HG02885 (cell line): Measurements from ENCODE around the gene SLC22A15.
A peak's percentile ranks its signal among the peaks of the same experiment; 100 is the strongest.
"Not testable (repeated sequence)": the region's sequence is repeated elsewhere in the genome, so short reads cannot be mapped to it uniquely, and the experiment has no call there.

Experiments used
- ATAC-seq: cut with Tn5 transposase; IDR thresholded peaks from one replicate; pipeline ENCODE4 v1.9.1; 2021; ENCODE audit warnings: mild to moderate bottlenecking; ENCODE audit not compliant: unreplicated experiment, poor library complexity

The SLC22A15 gene

DNA sequence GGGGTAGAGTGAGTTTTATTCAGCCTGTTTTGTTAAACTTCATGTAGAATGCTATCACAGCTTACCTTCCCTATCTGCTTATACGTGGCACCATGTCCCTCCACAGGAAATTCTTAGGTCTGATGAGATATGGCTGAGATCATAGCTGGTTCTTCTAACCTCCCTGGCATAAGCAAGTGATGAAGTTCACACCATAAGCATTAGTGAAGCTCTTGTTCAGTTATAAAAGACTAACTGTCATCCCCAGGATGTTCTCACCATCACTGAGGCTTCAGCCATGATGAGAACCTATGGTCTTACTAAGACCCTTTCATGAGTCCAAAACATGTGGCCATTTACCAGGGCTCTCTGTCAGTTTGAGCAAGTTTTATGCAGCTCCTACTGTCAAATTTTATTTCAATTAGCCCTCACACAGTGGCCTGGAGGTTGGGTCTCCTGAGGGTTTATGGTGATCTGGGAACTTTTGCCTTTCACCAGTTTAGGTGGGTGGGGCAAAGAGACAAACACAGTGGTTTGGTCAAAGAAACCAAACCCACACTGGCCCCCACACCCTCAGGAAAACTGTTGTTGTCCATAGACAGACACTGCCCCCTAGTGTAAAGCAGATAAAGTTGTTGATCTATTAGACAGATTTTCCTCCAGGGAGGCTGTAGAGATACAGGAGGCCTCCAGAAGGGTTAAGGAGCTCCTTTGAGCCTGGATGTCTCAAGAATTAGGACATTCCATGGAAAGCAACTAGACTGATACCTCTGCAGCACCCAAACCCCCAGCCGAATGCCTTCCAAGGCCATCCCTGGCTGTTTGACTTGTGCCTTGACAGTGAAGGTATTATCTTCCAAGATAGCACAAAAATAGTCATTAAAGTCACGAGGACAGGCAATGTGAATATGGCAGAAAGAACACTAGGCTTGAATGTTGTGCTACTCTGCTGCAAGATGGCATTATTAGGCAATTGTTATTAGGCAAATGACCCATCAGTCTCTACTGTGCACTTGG lies 5.0 kb downstream of the SLC22A15 start:
- peak; percentile 43 for ATAC-seq

DNA sequence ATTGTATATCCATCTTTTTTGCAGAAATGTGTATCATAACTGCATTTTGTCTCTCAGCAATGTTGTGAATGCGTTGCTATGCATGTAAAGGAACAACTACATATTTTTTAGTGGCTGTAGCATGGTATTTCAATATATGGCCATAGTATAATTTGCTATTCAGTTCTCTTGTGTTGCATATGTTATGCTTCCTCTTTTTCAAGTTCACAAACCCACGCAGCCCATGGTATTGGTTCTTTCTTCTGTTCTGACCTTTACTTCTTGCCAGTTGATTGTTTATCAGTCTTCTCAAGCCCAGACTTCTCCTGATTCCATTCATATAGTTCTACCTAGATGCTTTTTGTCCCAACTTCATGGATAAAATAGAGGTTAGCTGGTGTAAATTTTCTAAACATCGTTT lies 6.1 kb downstream of the SLC22A15 start:
- ATAC-seq: peak; percentile 88

DNA sequence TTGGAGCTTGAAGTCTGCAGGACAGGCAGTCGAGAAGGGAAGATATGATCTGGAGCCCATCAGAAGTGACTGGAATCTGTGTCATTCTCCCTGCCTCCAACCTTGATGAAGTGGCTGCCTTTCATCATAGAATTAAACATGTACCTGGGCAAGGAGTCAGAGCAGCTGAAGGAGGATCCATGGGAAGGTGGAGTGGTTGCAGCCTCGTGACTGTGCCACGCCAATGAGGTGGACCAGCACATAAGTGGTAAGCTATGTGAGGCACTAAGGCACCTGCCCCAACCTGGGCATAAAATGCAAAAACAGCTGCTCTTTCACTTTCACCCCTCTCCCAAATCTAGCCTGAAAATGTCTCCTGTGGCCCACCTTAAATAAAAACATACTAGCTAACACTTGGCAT lies 7.3 kb downstream of the SLC22A15 start:
- no peak for ATAC-seq

- no peak for ATAC-seq
Observed at GRCh38 chr1:115987623-115988022, 11.3 kb downstream of the SLC22A15 start.

- ATAC-seq: no peak
Observed at GRCh38 chr1:115988953-115989352, 12.6 kb downstream of the SLC22A15 start.

DNA sequence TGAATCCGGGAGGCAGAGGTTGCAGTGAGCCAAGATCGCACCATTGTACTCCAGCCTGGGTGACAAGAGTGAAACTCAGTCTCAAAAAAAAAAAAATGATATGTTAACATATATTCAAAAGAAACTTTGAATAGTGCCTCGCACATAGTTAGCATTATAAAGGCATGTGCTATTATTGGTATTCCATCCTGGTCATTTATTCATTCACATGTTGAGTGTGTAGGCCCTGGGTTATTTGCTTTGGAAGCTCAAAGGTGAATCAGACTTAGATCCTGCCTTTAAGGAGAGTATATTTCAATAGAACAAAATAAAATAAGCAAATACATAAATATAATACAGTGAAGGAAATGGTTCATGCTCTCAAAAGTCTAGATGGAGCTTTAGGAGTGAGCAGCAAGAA lies 13.4 kb downstream of the SLC22A15 start:
- no peak for ATAC-seq

- no peak for ATAC-seq
Observed at GRCh38 chr1:115991909-115992308, 15.6 kb downstream of the SLC22A15 start.

DNA sequence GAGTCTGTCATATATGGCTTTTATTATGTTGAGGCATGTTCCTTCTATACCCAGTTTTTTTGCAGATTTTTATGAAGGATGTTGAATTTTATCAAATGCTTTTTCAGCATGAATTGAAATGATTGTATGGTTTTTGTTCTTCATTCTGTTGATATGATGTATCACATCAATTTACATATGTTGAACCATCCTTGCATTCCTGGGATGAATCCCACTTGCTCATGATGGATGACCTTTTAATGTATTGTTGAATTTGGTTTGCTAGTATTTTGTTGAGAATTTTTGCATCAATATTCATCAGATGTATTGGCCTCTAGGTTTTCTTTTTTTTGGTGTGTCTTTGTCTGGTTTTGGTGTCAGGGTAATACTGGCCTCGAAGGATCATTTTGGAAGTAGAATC lies 21.6 kb downstream of the SLC22A15 start:
- ATAC-seq: not testable (repeated sequence)

DNA sequence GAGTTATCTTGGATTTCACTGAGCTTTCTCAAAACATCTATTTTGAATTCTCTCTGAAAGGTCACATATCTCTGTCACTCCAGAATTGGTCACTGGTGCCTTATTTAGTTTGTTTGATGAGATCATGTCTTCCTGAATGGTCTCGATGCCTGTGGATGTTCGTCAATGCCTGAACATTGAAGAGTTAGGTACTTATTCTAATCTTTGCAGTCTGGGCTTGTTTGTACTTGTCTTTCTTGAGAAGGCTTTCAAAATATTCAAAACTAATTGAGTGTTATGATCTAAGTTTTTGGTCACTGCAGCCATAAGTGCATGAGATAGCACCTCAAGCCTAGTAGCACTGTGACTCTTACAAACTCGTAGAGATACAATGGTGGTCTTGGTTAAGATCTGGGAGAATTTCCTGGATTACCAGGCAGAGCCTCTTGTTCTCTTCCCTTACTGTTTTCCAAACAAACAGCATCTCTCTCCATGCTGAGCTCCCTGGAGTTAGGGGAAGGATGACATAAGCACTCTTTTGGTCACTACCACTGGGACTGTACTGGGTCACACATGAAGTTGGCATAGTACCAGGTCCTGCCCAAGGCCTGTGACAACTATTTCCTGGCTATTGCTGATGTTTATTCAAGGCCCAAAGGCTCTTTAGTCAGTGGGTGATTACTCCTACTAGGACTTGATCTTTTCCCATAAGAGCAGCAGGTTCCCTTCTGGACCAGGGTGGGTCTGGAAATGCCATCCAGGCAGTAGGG lies 25.6 kb downstream of the SLC22A15 start:
- ATAC-seq: no peak

- no peak for ATAC-seq
Observed at GRCh38 chr1:116002781-116003420, 26.6 kb downstream of the SLC22A15 start.

DNA sequence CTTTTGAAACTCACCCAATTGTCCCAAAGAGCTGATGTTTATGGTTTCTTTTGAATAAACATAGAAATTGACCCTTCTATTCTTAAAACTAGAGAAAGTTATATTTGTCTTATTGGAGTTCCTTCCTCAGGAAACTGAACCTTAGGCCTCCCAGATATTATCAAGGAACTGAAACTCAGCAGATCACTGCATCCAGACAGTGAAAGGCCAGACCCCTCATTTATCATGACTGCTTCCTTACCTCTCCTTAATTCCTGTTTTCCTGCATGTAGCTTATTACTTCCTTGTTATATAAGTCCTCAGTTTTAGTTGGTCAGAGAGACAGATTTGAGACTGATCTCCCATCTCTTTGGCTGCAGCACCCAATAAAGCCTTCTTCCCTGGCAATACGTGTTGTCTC lies 27.5 kb downstream of the SLC22A15 start:
- ATAC-seq: no peak

GRCh38 chr1:116006486-116006964 lies 30.2 kb downstream of the SLC22A15 start:
- peak; percentile 89 for ATAC-seq

GRCh38 chr1:116008656-116009390 lies 32.5 kb downstream of the SLC22A15 start:
- no peak for ATAC-seq

DNA sequence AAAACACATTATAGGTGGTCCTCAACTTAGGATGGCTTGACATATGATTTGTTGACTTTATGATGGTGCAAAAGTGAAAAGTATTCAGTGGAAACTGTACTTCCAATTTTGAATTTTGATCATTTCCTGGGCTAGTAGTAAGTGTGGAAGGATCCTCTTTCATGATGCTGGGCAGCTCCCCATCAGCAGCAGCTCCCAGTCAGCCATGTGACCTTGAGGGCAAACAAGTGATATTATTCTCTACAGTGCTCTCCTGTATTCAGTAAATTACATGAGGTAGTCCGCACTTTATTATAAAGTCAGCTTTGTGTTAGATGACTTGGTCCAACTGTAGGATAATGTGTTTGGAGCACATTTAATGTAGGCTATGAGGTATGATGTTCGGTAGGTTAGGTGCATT lies 36.4 kb downstream of the SLC22A15 start:
- ATAC-seq: no peak

- ATAC-seq: no peak
Observed at GRCh38 chr1:116015679-116016078, 39.4 kb downstream of the SLC22A15 start.

- ATAC-seq: no peak
Observed at GRCh38 chr1:116018007-116018406, 41.7 kb downstream of the SLC22A15 start.

GRCh38 chr1:116019653-116020253 lies 43.4 kb downstream of the SLC22A15 start:
- ATAC-seq: no peak

DNA sequence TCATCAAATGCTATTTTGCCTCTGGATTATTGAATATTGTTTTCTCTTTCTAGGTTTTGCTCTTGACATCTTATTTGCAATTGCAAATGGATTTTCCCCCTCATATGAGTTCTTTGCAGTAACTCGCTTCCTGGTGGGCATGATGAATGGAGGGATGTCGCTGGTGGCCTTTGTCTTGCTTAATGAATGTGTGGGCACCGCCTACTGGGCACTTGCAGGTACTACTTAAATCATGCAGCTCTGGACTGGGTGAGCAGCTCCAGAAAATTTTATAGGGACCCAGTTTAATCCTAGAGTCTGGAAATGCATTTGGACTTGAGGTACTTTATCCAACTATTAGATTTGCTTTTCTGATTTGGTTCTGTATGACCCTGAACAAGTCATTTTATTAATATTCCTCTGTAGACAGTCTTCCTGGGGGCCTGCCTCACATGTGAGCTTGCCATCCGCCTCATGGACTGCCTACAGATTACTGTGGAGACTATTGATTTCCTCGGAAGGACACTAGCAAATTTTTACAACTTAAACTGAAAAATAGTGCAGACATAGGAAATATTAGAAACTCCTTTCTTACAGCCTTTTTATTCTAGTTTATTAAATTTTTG lies 44.5 kb downstream of the SLC22A15 start:
- peak; percentile 91 for ATAC-seq

- ATAC-seq: no peak
Observed at GRCh38 chr1:116024626-116025025, 48.3 kb downstream of the SLC22A15 start.
